Measurements from ENCODE around the gene ARL8A.

Gene ARL8A

DNA sequence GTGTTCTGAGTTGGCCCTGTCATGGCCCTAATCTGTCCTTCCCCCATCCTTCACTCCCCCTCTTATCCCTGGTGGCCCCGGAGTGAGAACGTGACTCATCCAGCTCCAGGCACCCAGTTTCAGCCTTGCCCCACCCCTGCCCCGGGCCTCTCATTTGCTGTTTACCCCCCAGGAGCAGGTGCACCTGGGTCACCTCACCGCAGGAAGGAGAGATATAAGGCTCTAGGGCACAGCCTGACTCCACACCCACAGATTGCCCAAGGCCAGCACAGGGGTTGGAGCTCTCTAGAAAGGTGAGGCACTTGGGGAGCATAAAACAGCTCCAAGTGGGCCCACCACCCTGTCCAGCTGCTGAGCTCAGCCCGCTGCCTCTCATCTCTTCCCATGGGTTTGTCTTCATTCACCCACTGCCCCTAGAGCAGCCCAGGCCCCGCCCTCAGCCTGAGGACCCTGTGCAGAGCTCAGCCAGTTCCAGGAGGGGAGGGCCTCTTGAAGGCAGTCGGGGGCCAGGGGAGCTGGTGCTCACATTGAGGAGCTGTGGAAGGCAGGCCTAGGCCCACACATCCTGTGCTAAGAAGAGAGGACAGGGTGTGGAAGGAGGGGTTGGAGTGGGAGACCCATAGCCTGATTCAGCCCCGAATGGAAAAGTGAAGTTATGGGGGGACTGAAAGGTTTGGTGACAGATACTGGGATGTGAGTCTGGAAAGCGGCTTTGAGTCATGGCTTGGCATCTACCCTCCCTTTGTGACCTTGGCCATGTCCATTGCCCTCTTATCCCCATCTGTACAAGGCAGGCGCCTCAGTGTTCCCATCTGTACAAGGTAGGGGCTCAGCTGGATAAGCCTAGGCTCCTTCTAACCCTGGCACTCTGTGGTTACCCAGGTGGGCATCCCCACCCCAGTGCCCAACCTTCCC lies 37.9 kb downstream of the ARL8A start:
- Mint-ChIP-seq H3K9me3 (no peaks in the 10 kb centered on the region), H3K4me3 (no peak overlapping the region), H3K4me1 (no peaks in the 10 kb centered on the region), H3K27me3 (no peaks in the 10 kb centered on the region), H3K27ac (ENCODE audit: low read depth) (no peak overlapping the region), H3K36me3 (ENCODE audit: insufficient read depth) (no peaks in the 10 kb centered on the region)
- DNase-seq (ENCODE audit: low spot score in 2 of 2) (no peak), ATAC-seq (replicated peaks; ENCODE audit: extremely low read depth, poor library complexity, severe bottlenecking) (no peak)

DNA sequence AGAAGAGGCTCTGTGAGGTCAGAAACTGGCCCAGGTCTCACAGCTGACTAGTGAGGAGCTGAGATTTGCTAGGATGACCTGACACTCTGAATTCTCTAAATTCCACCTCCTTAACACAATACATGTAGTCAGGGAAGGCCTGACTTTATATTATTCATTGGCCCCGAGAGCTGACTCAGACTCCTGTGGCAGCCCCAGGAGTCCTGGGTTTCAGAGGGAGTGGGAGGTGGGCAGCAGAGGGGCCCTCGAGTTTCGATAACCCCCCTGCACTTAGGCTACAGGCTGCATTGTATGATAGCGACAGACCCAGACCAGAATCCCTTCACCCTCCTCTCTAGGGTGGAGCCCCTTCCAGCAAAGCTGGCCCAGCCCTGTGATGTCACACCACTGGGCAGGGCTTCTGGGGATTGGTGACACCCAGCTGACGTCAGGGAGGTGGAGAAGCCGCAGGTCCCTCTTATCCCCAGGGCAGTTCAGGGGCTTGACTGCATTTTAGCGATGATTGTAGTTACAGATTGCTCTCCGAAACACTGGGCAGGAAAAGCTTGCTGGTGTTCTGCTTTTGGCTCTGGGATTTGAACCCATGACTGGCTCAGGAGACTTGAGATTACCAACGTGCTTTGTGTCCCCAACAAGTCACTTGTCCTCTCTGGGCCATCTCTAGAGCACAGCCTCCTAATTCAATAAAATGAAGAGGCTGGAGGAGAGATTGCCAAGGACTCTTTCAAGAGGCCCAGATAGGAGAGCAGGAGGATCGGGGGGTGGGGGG lies 38.8 kb downstream of the ARL8A start:
- ATAC-seq (replicated peaks; ENCODE audit: extremely low read depth, poor library complexity, severe bottlenecking), result no peak
- no peak overlapping the region for H3K27ac Mint-ChIP-seq (ENCODE audit: low read depth)
- no peak overlapping the region for H3K4me3 Mint-ChIP-seq
- H3K4me1 Mint-ChIP-seq, result no peaks in the 10 kb centered on the region
- DNase-seq (ENCODE audit: low spot score in 2 of 2), result no peak
- H3K9me3 Mint-ChIP-seq, result no peaks in the 10 kb centered on the region
- H3K27me3 Mint-ChIP-seq, result no peaks in the 10 kb centered on the region
- no peaks in the 10 kb centered on the region for H3K36me3 Mint-ChIP-seq (ENCODE audit: insufficient read depth)

DNA sequence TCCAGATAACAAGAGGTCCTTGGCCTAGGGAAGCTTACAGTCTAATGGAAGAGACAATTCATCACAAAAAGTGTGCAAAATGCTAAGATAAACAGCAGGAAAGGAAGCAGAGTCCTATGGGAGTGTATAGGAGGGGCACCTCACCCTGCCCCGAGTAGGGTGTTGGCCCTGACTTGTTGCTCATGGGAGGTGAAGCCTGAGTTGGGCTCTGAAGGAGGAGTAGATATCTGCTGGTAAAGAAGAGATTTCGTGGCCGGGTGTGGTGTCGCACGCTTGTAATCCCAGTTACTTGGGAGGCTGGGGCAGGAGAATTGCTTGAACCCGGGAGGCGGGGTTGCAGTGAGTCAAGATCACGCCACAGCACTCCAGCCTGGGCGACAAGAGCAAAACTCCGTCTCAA lies 40.5 kb downstream of the ARL8A start:
- Mint-ChIP-seq H3K9me3 (no peaks in the 10 kb centered on the region), H3K4me3 (no peak overlapping the region), H3K36me3 (ENCODE audit: insufficient read depth) (no peaks in the 10 kb centered on the region), H3K4me1 (no peaks in the 10 kb centered on the region), H3K27ac (ENCODE audit: low read depth) (no peak overlapping the region), H3K27me3 (no peaks in the 10 kb centered on the region)
- ATAC-seq (replicated peaks; ENCODE audit: extremely low read depth, poor library complexity, severe bottlenecking) (no peak), DNase-seq (ENCODE audit: low spot score in 2 of 2) (no peak)

DNA sequence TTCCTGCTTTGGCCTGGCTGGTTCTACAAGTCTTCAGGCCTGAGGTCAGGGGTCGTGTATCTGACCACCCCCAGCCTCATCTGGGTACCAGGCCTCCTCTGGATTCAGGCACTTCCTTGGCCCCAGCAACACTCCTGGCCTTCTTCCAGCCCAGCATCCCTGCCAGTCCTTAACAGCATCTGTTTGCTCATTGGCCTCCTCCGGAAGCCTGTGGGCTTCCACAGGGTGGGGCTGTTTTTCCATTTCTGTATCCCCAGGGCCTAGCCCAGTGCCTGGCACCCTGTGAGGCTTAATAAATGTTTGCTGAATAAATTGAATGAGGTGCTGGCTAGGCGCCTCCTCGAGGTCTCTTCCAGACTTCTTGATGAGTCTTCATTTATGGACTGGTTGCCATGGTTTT lies 43.4 kb downstream of the ARL8A start:
- ATAC-seq (replicated peaks; ENCODE audit: extremely low read depth, poor library complexity, severe bottlenecking) (no peak), DNase-seq (ENCODE audit: low spot score in 2 of 2) (no peak)
- no peak overlapping the region for H3K4me3 Mint-ChIP-seq
- H3K4me1 Mint-ChIP-seq, result no peaks in the 10 kb centered on the region
- no peaks in the 10 kb centered on the region for H3K36me3 Mint-ChIP-seq (ENCODE audit: insufficient read depth)
- H3K9me3 Mint-ChIP-seq, result no peaks in the 10 kb centered on the region
- no peaks in the 10 kb centered on the region for H3K27me3 Mint-ChIP-seq
- no peak overlapping the region for H3K27ac Mint-ChIP-seq (ENCODE audit: low read depth)

DNA sequence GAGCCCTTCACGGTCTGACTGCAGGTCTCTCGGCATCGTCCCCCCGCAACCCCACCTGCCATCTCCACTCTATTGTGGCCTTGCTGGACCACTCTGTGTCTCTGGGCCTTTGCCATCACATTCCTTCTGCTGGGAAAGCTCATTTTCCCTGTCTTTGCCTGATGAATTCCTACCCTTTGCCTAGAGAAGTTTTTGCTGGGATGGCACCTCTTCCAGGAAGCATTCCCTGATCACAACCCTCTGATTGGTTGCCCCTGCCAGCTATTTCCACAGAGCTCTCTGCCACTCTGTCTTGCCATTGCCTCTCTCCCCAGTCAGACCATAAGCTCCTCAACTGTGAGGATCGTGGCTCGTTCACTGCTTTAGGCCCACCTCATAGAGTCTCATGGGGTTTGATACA lies 50.7 kb downstream of the ARL8A start:
- Mint-ChIP-seq H3K4me1 (no peaks in the 10 kb centered on the region), H3K27ac (ENCODE audit: low read depth) (no peak overlapping the region), H3K36me3 (ENCODE audit: insufficient read depth) (no peaks in the 10 kb centered on the region), H3K4me3 (no peak overlapping the region), H3K27me3 (peaks cover 23% of the 10 kb centered on the region), H3K9me3 (no peaks in the 10 kb centered on the region)
- no peak for DNase-seq (ENCODE audit: low spot score in 2 of 2)
- ATAC-seq (replicated peaks; ENCODE audit: extremely low read depth, poor library complexity, severe bottlenecking), result no peak

DNA sequence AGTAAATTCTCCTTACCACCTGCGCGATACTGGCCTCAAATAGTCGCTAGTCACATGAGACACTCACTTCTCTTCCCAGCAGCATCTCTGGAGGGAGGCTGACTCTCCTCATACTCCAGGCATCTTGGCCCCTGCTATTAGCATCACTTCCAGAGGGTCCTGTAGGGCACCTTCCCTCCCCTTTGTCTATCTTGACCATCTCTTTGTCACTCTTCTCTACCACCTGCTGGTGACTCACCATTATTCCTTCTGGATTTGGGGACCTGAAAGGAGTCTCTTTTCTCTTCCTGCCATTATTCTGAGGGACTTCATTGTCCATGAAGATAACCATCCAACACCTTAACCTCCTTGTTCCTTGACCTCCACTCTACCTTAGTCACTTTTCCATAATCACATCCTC lies 53.5 kb downstream of the ARL8A start:
- ATAC-seq (replicated peaks; ENCODE audit: extremely low read depth, poor library complexity, severe bottlenecking) (no peak), DNase-seq (ENCODE audit: low spot score in 2 of 2) (no peak)
- no peaks in the 10 kb centered on the region for H3K36me3 Mint-ChIP-seq (ENCODE audit: insufficient read depth)
- H3K9me3 Mint-ChIP-seq, result no peaks in the 10 kb centered on the region
- H3K4me3 Mint-ChIP-seq, result no peak overlapping the region
- no peak overlapping the region for H3K27ac Mint-ChIP-seq (ENCODE audit: low read depth)
- H3K4me1 Mint-ChIP-seq, result no peaks in the 10 kb centered on the region
- peaks cover 23% of the 10 kb centered on the region for H3K27me3 Mint-ChIP-seq

DNA sequence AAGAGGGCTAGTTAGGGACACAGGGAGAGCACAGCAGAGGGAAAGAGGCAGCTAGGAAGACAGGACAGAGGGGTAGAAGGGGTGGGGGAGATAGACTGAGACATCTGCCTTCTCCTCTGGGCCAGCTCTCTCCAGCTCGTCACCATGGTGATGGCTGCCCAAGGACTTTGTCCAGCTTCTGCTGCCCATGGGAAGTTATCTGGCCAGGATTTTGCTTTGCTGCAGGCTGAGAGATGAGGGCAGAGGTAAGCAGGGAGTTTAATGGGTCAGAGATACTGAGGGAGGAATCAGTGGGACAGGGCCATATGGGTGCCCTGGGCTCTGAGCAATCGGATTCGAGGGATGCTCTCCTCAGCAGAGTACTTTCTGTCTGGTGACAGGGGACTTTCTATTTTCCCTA lies 56.3 kb downstream of the ARL8A start:
- DNase-seq (ENCODE audit: low spot score in 2 of 2) (no peak), ATAC-seq (replicated peaks; ENCODE audit: extremely low read depth, poor library complexity, severe bottlenecking) (no peak)
- no peak overlapping the region for H3K27ac Mint-ChIP-seq (ENCODE audit: low read depth)
- no peaks in the 10 kb centered on the region for H3K9me3 Mint-ChIP-seq
- H3K4me1 Mint-ChIP-seq, result no peaks in the 10 kb centered on the region
- no peak overlapping the region for H3K4me3 Mint-ChIP-seq
- no peaks in the 10 kb centered on the region for H3K36me3 Mint-ChIP-seq (ENCODE audit: insufficient read depth)
- peaks cover 19% of the 10 kb centered on the region for H3K27me3 Mint-ChIP-seq

DNA sequence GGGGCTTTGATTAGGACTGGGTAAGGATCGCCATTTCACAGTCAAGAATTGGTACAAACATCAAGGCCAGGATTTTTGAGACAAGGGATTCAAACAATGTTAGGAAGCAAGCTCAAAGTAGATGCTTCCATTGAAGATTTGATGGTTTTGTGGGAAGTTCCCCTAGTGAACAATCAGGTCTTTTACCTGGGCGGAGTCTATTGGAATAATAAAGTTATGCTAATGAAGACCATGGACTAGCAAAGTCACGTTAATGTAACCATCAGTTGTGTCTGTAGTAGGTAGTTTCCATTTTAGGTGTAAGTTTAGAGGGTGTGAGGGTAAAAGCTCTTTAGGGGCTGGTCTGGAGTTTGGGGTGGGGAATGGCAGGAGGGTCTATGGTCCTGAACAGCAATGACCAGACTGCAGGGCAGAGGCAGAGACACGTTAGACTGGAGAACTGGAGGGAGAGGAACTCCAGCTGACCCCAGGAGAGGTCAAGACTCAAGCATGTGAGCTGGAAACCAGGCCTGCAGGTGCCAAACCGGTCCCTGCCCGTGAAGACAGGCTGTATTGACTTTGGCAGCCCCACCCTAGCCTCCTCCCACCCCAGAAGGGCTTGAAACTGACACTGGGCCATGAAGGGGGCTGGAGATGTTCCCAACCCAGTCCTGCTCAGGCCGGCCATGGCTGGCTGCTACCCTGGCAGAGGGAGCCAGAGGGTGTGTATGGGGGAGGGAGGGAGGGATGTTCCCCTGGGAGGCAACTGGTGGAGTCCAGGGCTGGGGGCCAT lies 57.8 kb downstream of the ARL8A start:
- Mint-ChIP-seq H3K9me3 (no peaks in the 10 kb centered on the region), H3K4me1 (no peaks in the 10 kb centered on the region), H3K36me3 (ENCODE audit: insufficient read depth) (peaks cover 2% of the 10 kb centered on the region), H3K27ac (ENCODE audit: low read depth) (no peak overlapping the region), H3K27me3 (peaks cover 9% of the 10 kb centered on the region), H3K4me3 (no peak overlapping the region)
- ATAC-seq (replicated peaks; ENCODE audit: extremely low read depth, poor library complexity, severe bottlenecking) (no peak), DNase-seq (ENCODE audit: low spot score in 2 of 2) (no peak)

DNA sequence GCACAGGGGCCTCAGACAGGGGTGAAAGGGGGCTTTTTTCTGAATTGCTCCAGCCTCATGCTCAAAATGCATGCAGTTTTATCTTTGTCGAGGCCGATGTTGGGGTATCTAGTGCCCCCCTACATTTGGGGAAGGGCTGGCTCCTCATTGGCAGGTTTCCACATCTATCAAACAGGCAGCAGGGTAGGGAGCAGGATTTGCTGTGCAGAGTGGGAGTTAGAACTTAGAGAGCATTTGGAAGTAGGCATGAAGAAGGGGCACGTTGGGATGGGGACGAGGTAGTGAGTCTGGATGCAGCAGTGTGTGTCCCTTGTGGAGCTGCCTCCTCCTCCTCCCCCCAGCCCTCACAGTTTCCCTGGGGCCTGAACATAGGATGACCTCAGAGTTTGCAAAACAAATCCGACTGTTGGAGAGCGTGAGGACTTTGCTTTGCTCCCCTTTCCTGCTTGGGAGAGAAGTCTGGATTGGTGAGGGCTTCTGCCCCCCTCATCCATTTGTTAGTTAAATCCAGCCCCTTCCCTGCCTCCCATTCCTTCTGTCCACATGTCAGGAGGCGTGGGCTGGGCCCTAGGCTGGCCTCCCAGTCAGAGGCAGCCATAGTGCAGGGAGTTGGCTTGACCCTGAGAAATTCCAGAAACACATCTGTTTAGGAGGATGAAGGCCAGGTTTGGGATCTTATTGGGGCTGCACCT lies 58.7 kb downstream of the ARL8A start:
- Mint-ChIP-seq H3K4me3 (no peak overlapping the region), H3K4me1 (no peaks in the 10 kb centered on the region), H3K36me3 (ENCODE audit: insufficient read depth) (peaks cover 2% of the 10 kb centered on the region), H3K9me3 (no peaks in the 10 kb centered on the region), H3K27me3 (peaks cover 9% of the 10 kb centered on the region), H3K27ac (ENCODE audit: low read depth) (no peak overlapping the region)
- ATAC-seq (replicated peaks; ENCODE audit: extremely low read depth, poor library complexity, severe bottlenecking) (no peak), DNase-seq (ENCODE audit: low spot score in 2 of 2) (no peak)

DNA sequence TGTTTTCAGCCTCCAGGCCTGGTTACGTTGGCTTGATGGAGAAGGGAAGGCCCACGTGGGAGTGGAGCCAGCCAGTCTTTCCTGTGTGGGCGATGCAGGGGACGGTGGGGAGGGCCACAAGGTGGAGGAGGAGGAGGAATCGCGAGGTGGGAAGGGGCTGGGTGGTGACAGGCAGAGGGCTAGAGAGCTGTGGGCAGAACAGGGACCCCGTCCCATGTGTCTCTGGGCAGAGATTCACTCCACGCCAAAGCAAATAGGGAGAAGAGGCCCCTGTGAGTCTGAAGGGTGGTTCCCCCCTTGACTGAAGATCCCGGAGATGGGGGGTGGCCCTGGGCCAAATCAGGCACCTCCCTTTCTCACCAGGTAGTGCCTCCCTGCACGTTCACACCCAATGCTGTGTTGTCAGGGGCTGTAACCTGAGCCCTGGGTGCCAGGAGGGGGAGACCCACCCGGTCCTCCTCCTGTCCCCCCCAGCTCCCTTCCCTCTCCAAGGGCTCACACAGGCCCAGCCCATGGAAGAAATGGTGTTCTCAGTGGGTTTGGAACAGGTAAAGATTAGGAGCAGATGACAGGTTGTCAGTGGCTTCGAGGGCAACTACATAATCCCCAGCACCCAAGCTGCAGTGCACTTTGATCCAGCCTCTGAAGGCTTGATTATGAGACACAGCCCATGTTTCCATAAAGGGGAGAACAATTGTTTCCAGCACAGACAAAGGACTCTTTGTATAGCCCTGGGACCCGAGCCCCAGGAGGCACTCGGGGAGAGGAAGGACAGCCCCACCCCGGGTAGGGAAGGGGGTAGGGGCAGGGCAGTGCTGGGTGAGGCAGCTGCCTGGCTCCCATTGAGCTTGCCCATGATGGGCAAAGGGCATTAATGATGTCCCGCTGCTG lies 59.5 kb downstream of the ARL8A start:
- Mint-ChIP-seq H3K4me3 (no peak overlapping the region), H3K36me3 (ENCODE audit: insufficient read depth) (peaks cover 2% of the 10 kb centered on the region), H3K9me3 (no peaks in the 10 kb centered on the region)

More for the DNA sequence above, 59.5 kb downstream of the ARL8A start:
- Mint-ChIP-seq H3K27me3 (peaks cover 9% of the 10 kb centered on the region), H3K4me1 (no peaks in the 10 kb centered on the region), H3K27ac (ENCODE audit: low read depth) (no peak overlapping the region)
- DNase-seq (ENCODE audit: low spot score in 2 of 2) (no peak), ATAC-seq (replicated peaks; ENCODE audit: extremely low read depth, poor library complexity, severe bottlenecking) (no peak)

Measured in central memory CD8-positive, alpha-beta T cell (primary cell).